Gastrocnemius medialis (tissue), 4 donors: ENCODE data around the gene IL1RAP.

Experiments used
- CTCF ChIP-seq, 5 experiments: fragments of 450-650 bp in 3 of 5; fragments of 200-600 bp in 2 of 5; sonication (generic) in 2 of 5; IDR thresholded peaks in 4 of 5; conservative IDR thresholded peaks in 1 of 5; 1 replicate in 4 of 5; 2 replicates in 1 of 5; pipeline ENCODE4 v1.5.1; 2016 to 2019; ENCODE audit warnings: antibody characterized with exemption in 5 of 5, mild to moderate bottlenecking in 3 of 5, moderate library complexity in 3 of 5
- POLR2A ChIP-seq, 2 donors: fragments of 450-650 bp; IDR thresholded peaks; one replicate each; pipeline ENCODE4 v1.6.1; 2017; ENCODE audit warnings: antibody characterized with exemption in 2 of 2, mild to moderate bottlenecking in 2 of 2, moderate library complexity in 2 of 2

DNA sequence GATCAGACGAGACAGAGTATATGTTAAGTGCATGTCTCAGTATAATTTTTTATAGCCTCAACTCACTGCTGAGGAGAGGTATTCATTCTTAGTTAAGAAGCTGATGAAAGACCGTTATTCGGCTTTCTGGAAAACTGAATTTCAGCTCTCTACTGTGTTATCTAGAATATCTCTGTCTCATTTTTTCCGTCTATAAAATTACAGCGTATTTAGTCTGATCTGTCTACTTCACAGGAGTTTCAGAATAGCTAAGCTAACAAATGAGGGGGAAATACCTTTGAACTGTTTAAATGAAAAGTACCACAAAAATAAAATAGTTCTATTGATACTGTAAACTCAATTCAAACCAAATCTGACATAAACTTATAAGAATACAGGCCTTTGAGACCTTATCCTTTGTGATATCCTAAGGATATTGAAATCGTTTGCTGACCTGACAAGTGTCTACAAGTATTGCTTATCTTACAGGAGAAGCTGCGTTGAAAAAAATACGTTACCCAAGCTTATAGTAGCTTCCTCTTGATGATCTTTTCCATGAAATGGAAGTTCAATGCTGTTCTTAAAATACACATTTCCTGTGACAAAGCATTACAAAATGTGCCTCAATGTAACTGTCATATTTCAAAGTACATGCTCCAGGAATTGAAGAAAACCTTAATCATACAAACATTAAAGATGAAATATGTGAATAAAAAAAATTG, 104.6 kb downstream of the IL1RAP start:
- TF ChIP-seq POLR2A (IDR thresholded peaks at IDR 0.05) (no peak), CTCF (IDR thresholded peaks at IDR 0.05 in 4 of 5, conservative IDR thresholded peaks at IDR 0.05 in 1 of 5) (no peak)
